Panc1 (cell line): ENCODE data around the gene SHROOM3. TPM values are rescaled to one million over a fixed set of nuclear protein-coding genes. Genes with fewer than 3 reads are reported as not detected.

Source experiments
- ATAC-seq: fragments of 200-7000 bp; cut with Tn5 transposase; 2 replicates; pipeline ENCODE4 v1.9.1; 2020; ENCODE audit warnings: mild to moderate bottlenecking, moderate library complexity
- BruUV-seq: library from RNA; stranded (reverse); fragments of 400-500 nt; replicated peaks from 2 replicates; lab custom pipeline; 2021; lab: Mats Ljungman, UMichigan
- CTCF ChIA-PET: fragments of 300-600 bp; sonication (Branson Sonifier 250); formaldehyde crosslinking; loops from one replicate; lab custom pipeline; 2022; ENCODE audit warnings: antibody characterized with exemption; lab: Charles Lee
- POLR2A ChIA-PET: fragments of 300-600 bp; sonication (Branson Sonifier 250); formaldehyde crosslinking; loops from one replicate; lab custom pipeline; 2022; ENCODE audit warnings: antibody characterized with exemption; lab: Charles Lee
- DNase-seq: peaks from one replicate; pipeline ENCODE4 v3.0.0-alpha.2; 2010; ENCODE audit warnings: low read depth, low spot score
- H3K27ac ChIP-seq: 2 replicates; pipeline ENCODE4 v1.5.1; 2011; ENCODE audit warnings: mild to moderate bottlenecking, low read length, inconsistent platforms
- H3K27me3 ChIP-seq: fragments of 200-500 bp; sonication (Bioruptor generic); 2 replicates; pipeline ENCODE4 v1.6.0; 2014; ENCODE audit warnings: low read length, inconsistent platforms; ENCODE audit not compliant: control insufficient read depth, insufficient read depth
- H3K36me3 ChIP-seq: fragments of 200-500 bp; sonication (Bioruptor generic); 2 replicates; pipeline ENCODE4 v1.5.1; 2014; ENCODE audit warnings: inconsistent platforms, mild to moderate bottlenecking, low read length, moderate library complexity; ENCODE audit not compliant: control insufficient read depth, insufficient read depth
- H3K4me1 ChIP-seq: 2 replicates; pipeline ENCODE4 v1.5.1; 2011; ENCODE audit warnings: inconsistent platforms, mild to moderate bottlenecking, low read length, moderate library complexity; ENCODE audit not compliant: control insufficient read depth, insufficient read depth
- H3K4me3 ChIP-seq, 2 experiments: 2 replicates each; pipeline ENCODE4 v1.5.1; 2011 to 2012; ENCODE audit warnings: low read depth in 2 of 2, low read length in 2 of 2, mild to moderate bottlenecking in 2 of 2, inconsistent platforms in 1 of 2, moderate library complexity in 1 of 2
- H3K9me3 ChIP-seq: fragments of 200-500 bp; sonication (Bioruptor generic); 2 replicates; pipeline ENCODE4 v1.5.1; 2014; ENCODE audit warnings: low read depth, mild to moderate bottlenecking, inconsistent platforms, low read length, moderate library complexity; ENCODE audit not compliant: control insufficient read depth, insufficient read depth
- CTCF ChIP-seq: fragments of 450-650 bp; IDR thresholded peaks from 2 replicates; pipeline ENCODE4 v1.5.1; 2017; ENCODE audit warnings: mild to moderate bottlenecking
- POLR2AphosphoS5 ChIP-seq: IDR thresholded peaks from 2 replicates; pipeline ENCODE4 v1.6.1; 2012; ENCODE audit warnings: mild to moderate bottlenecking, low read depth, low read length, moderate library complexity
- REST ChIP-seq, 2 experiments: IDR thresholded peaks; 2 replicates each; pipeline ENCODE4 v1.6.1; 2011 to 2012; ENCODE audit warnings: low read depth in 2 of 2, control low read depth in 1 of 2, low read length in 1 of 2, mild to moderate bottlenecking in 1 of 2, moderate library complexity in 1 of 2; ENCODE audit not compliant: insufficient read depth in 1 of 2
- SIN3A ChIP-seq: IDR thresholded peaks from 2 replicates; pipeline ENCODE4 v1.6.1; 2012; ENCODE audit warnings: low read depth, mild to moderate bottlenecking, low read length, moderate library complexity, borderline replicate concordance; ENCODE audit not compliant: insufficient read depth
- TCF7L2 ChIP-seq: IDR thresholded peaks from 2 replicates; pipeline ENCODE4 v1.6.1; 2011; ENCODE audit warnings: mild to moderate bottlenecking, low read depth, low read length, inconsistent platforms
- in situ Hi-C: cut with HindIII; loops from 2 replicates; pipeline ENCODE4 v1.10.0; 2016; ENCODE audit warnings: low sequenced_read_pairs, low pct_unique_long_range_greater_than_20kb
- intact Hi-C: fragments of 100-400 bp; cut with micrococcal nuclease; formaldehyde crosslinking; loops from one replicate; pipeline ENCODE4 v1.10.0; 2022; ENCODE audit not compliant: unreplicated experiment
- total RNA-seq: library from RNA; stranded (reverse); gene quantifications from one replicate; pipeline ENCODE4 v1.2.1, GENCODE V29; 2021; ENCODE audit not compliant: unreplicated experiment

Gene SHROOM3
- total RNA-seq, 1 experiment from 2014 or later: 7.2 TPM

GRCh38 chr4:76458297-76458696, 23.3 kb downstream of the SHROOM3 start:
- Histone ChIP-seq H3K27ac (no peak overlapping the region), H3K36me3 (no peaks in the 10 kb centered on the region), H3K9me3 (no peaks in the 10 kb centered on the region), H3K4me3 (no peak overlapping the region), H3K4me1 (no peaks in the 10 kb centered on the region), H3K27me3 (no peaks in the 10 kb centered on the region)
- no TSS peak for BruUV-seq
- intact Hi-C loops (no loop called here), in situ Hi-C loops (no loop called here)
- ATAC-seq: no peak
- POLR2A ChIA-PET: no interaction called here
- CTCF ChIA-PET: no interaction called here
- TF ChIP-seq CTCF (no peak), REST (IDR thresholded peaks at IDR 0.05; ENCODE audit: insufficient read depth in 1 of 2, low read depth in 2 of 2, low read length in 1 of 2) (no peak), POLR2AphosphoS5 (no peak), TCF7L2 (no peak), SIN3A (no peak)
- DNase-seq: no peak

GRCh38 chr4:76458825-76459224, 23.8 kb downstream of the SHROOM3 start:
- H3K27me3 ChIP-seq: no peaks in the 10 kb centered on the region
- no peak for TF ChIP-seq CTCF
- TF ChIP-seq SIN3A: no peak
- TF ChIP-seq TCF7L2: no peak
- no peak for TF ChIP-seq POLR2AphosphoS5
- no peak for TF ChIP-seq REST (IDR thresholded peaks at IDR 0.05; ENCODE audit: insufficient read depth in 1 of 2, low read depth in 2 of 2, low read length in 1 of 2)
- ChIA-PET POLR2A (no interaction called here), CTCF (no interaction called here)
- H3K27ac ChIP-seq: no peak overlapping the region
- DNase-seq (no peak), ATAC-seq (no peak)
- intact Hi-C loops (no loop called here), in situ Hi-C loops (no loop called here)
- H3K9me3 ChIP-seq: no peaks in the 10 kb centered on the region
- no peak overlapping the region for H3K4me3 ChIP-seq
- no peaks in the 10 kb centered on the region for H3K4me1 ChIP-seq
- H3K36me3 ChIP-seq: no peaks in the 10 kb centered on the region
- no TSS peak for BruUV-seq
